NCI-H446 treated with DMSO at 0.1 percent for 48 hours (cell line): ENCODE results near the gene CD200R1.

Experiments used
- DNase-seq: peaks from one replicate; lab custom pipeline; 2025; lab: John Stamatoyannopoulos, UW

Gene CD200R1

GRCh38 chr3:112884678-112885290, 90.1 kb downstream of the CD200R1 start:
- no peak for DNase-seq

- DNase-seq, result no peak
Measured at GRCh38 chr3:112881891-112882290, 93.0 kb downstream of the CD200R1 start.

GRCh38 chr3:112875561-112875960, 99.3 kb downstream of the CD200R1 start:
- no peak for DNase-seq

- no peak for DNase-seq
Measured at GRCh38 chr3:112874725-112875124, 100.2 kb downstream of the CD200R1 start.

GRCh38 chr3:112873632-112874031, 101.3 kb downstream of the CD200R1 start:
- DNase-seq, result no peak

- no peak for DNase-seq
Measured at GRCh38 chr3:112871735-112872134, 103.2 kb downstream of the CD200R1 start.
